RWPE1 (cell line): ENCODE results near the gene SMIM35.

Experiments
- CTCF ChIA-PET: fragments of 350-600 bp; sonication (Branson Sonifier 250); formaldehyde crosslinking; extraction: SDS; loops from one replicate; lab custom pipeline; 2021; lab: Yijun Ruan, JAX
- POLR2A ChIA-PET: fragments of 400-600 bp; formaldehyde crosslinking; extraction: SDS; loops from one replicate; lab custom pipeline; 2020; ENCODE audit warnings: antibody characterized with exemption; ENCODE audit not compliant: low non-redundant PET; lab: Yijun Ruan, JAX
- DNase-seq: peaks from one replicate; pipeline ENCODE4 v3.0.0; 2012; ENCODE audit warnings: low spot score
- H3K27ac ChIP-seq: fragments of 450-650 bp; 2 replicates; pipeline ENCODE4 v1.5.1; 2017
- TF ChIP-seq, protein P1 (sequence below): fragments of 450-650 bp; conservative IDR thresholded peaks from 2 replicates; pipeline ENCODE4 v1.5.1; 2017; ENCODE audit warnings: low read depth, mild to moderate bottlenecking

The SMIM35 gene

DNA sequence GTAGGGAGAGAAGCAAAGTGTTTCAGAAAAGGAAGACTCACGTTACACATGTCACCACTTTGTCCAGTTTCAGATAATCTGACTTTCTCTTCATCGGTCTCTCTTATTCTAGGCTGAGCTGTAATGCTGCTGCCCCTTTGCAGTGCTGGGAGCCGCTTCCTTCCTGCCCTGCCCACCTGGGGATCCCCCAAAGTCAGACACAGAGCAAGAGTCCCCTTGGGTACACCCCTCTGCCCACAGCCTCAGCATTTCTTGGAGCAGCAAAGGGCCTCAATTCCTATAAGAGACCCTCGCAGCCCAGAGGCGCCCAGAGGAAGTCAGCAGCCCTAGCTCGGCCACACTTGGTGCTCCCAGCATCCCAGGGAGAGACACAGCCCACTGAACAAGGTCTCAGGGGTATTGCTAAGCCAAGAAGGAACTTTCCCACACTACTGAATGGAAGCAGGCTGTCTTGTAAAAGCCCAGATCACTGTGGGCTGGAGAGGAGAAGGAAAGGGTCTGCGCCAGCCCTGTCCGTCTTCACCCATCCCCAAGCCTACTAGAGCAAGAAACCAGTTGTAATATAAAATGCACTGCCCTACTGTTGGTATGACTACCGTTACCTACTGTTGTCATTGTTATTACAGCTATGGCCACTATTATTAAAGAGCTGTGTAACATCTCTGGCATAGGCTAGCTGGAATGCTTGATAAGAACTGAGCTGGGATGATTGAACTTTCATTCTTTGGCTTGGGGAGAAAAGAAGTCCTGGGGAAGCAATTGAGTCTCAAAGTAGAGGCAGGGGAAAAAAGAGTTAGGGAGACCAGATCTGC, 31.2 kb upstream of the SMIM35 start:
- CTCF ChIA-PET = interaction anchor here (0.5 to 1.3 kb wide), 2 partner anchors 54 to 178 kb away, joined by 3 to 4 read pairs; no protein-coding TSS in a partner anchor
- no peak overlapping the region for H3K27ac ChIP-seq
- no peak for DNase-seq
- POLR2A ChIA-PET = no interaction called here
- TF ChIP-seq, protein P1, sequence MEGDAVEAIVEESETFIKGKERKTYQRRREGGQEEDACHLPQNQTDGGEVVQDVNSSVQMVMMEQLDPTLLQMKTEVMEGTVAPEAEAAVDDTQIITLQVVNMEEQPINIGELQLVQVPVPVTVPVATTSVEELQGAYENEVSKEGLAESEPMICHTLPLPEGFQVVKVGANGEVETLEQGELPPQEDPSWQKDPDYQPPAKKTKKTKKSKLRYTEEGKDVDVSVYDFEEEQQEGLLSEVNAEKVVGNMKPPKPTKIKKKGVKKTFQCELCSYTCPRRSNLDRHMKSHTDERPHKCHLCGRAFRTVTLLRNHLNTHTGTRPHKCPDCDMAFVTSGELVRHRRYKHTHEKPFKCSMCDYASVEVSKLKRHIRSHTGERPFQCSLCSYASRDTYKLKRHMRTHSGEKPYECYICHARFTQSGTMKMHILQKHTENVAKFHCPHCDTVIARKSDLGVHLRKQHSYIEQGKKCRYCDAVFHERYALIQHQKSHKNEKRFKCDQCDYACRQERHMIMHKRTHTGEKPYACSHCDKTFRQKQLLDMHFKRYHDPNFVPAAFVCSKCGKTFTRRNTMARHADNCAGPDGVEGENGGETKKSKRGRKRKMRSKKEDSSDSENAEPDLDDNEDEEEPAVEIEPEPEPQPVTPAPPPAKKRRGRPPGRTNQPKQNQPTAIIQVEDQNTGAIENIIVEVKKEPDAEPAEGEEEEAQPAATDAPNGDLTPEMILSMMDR = no peak

DNA sequence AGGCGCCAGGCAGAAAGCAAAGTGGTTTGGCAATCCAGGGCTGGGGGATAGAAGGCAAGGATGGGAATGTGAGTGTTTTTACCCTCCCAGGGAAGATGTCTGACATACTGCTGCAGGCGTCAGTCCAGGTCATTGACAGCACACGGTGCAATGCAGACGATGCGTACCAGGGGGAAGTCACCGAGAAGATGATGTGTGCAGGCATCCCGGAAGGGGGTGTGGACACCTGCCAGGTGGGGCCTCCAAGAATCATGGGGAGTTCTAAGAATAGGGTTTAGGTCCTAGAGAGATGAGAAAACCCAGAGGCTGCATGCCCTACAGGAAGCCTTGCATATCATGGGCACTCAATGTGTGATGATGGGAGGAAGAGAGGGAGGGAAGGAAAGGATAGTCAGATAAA, 28.3 kb upstream of the SMIM35 start:
- H3K27ac ChIP-seq = no peak overlapping the region
- ChIA-PET CTCF (interaction anchor here (0.6 kb wide), 1 partner anchor 294 kb away, joined by 4 read pairs; no protein-coding TSS in a partner anchor), POLR2A (no interaction called here)
- DNase-seq = no peak
- TF ChIP-seq, protein P1 = no peak

DNA sequence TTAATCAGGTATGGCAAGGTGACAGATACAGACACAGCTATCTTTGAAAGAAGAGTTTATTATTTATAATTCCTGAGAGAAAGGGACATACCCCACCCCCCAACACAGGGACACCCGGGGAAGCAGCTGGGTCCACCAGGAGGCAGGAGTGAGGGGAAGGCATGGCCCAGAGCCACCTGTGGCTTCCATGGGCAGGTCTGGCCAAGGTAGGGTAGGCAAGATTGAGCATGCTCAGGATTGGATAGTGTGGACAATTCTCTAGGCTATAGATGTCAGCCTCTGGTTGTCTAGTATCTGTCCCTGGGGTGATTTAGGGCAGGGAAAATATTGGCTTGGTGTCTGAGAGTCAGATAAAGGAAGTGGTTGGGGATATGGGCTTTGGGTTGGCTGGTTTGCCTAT, 27.5 kb upstream of the SMIM35 start:
- ChIA-PET CTCF (interaction anchor here (0.6 kb wide), 2 partner anchors 9 to 293 kb away, joined by 3 to 4 read pairs; no protein-coding TSS in a partner anchor), POLR2A (no interaction called here)

DNA sequence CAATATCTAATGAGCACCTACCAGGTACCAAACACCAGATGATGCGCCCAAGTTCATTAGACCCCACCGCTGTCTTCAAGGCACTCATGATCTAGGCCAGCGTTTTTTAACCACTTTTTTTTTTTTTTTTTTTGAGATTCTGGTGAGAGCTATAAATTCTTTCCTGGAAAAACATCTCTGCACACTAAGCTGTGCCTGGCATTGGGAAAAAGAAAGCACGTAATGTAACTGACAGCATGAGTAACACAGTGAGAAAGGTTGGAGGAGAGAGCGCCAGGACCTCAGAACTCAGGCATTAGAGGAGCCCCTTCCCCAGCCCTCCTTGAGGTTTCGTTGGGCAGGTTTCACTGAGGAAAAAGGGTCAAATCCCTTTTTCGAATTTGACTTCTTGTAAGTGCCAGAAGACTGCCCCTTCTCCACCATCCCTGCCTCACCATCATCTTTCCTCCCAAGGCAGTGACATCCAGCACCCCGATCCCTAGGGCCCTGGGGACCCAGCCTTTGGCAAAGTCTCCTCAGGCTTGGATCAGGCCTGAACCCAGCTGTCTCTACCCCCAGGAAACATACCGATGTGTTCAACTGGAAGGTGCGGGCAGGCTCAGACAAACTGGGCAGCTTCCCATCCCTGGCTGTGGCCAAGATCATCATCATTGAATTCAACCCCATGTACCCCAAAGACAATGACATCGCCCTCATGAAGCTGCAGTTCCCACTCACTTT, 26.1 kb upstream of the SMIM35 start:
- DNase-seq = no peak
- no peak overlapping the region for H3K27ac ChIP-seq
- ChIA-PET POLR2A (no interaction called here), CTCF (no interaction called here)
- TF ChIP-seq, protein P1 = no peak

More for the DNA sequence above, 27.5 kb upstream of the SMIM35 start:
- H3K27ac ChIP-seq = no peak overlapping the region
- no peak for DNase-seq
- TF ChIP-seq, protein P1 = no peak

- ChIA-PET CTCF (no interaction called here), POLR2A (no interaction called here)
- no peak for DNase-seq
Observed at GRCh38 chr11:118111744-118112035, 24.9 kb upstream of the SMIM35 start.

More at GRCh38 chr11:118111744-118112035, 24.9 kb upstream of the SMIM35 start:
- TF ChIP-seq, protein P1 = no peak
- no peak overlapping the region for H3K27ac ChIP-seq
